Stimulated activated CD8-positive, alpha-beta memory T cell treated with anti-CD3 and anti-CD28 coated beads, Interleukin-7, amount 100 ng/mL, for 1 hour (primary cell): Measurements from ENCODE around the gene FEZF2.

Source experiments
- DNase-seq, 2 donors: peaks; one replicate each; pipeline ENCODE4 v3.0.0-alpha.2; 2020; ENCODE audit warnings: low read depth in 2 of 2

The FEZF2 gene

DNA sequence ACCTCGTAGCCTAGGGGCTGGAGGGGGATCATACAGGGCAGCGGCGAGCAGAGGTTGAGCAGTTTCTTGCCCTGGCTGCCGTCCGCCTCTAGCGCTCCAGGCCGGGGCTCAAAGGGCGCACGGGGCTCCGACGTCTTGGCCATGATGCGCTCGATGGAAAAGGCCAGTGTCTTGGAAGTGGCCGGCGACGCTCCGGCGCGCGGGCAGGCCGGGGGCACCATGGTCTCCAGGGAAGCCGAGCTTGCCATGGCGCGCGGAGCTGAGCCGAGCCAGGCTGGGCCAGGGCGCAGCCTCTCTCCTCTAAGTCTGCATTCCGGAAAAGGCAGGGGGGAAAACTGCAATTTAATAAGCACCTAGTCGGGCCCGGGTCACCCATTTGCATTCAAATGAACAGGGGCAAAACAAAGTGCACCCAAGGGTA lies 719 bp downstream of the FEZF2 start:
- no peak for DNase-seq

DNA sequence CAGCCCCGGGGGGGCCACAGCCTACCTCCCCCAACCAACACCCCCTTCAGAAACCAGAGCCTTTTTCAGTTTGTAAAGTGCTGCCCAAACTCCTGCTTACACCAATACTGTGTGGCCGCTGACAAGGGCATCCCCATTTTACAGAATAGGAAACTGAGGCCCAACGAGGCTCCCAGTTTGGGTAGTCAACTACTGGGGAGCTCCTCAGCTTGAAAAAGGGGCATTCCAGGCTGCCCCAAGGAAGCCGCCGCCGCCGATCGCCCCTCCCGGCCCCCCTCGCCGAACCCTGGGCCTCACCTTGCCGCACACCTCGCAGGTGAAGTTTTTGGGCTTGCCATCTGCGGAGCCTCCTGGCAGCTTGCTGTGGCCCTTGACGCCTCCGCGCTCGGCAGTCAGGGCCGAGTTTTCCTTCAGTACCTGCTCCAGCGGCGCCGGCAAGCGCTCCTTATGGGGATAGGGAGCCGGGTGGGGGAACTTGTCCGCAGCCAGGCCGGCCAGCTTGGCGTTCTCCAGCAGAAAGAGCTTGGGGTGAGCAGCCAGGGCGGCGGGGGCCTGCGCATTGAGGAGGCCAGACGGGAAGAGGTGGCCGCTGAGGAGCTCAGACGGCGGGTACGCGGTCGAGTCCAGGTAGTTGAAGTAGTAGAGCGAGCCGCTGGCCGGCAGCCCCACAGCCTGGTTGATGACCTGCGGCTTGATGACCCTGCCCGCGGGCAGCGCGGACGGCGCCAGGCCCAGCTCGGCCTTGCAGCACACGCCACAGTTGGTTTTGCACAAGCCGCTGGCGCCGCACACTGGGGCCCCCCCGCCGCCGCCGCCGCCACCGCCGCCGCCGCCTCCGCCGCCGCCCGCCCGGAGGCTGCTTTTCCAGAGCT lies 1.4 kb downstream of the FEZF2 start:
- DNase-seq = no peak

DNA sequence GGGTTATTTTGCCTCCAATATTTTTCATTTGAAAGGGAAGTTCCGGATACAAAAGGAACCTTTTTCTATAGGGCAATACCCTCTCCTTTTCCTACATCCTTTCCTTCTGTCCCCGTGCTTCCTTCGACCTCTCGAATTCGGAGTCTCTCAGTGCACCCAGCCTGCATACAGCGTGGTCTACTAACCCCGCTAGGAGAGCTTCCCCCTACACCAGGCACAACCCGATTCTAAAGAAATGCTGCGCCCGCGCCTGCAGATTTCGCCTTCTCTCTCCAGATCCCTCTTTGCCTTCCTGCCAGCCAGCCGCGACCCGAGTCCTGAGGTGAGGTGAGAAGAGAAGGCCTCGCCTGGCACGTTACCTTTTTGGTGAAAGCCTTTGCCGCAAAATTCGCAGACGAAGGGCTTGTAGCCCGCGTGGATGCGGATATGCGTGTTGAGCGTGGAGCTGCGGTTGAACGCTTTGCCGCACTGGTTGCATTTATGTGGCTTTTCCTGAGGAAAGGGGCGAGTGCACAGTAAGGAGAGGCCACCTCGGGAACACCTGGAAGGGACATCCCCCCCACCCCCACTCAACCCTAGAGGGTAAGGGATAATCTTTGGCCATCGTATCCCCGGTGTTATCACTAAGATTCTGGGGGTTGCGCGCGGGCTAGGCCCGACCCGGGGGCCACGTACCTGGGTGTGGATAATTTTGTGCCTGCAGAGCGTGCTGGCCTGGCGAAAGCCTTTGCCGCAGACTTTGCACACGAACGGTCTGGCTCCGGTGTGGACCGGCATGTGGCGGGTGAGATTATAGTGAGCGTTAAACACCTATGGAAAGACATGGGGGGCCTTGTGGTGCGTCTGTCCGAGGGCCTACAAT lies 2.3 kb downstream of the FEZF2 start:
- DNase-seq = no peak

DNA sequence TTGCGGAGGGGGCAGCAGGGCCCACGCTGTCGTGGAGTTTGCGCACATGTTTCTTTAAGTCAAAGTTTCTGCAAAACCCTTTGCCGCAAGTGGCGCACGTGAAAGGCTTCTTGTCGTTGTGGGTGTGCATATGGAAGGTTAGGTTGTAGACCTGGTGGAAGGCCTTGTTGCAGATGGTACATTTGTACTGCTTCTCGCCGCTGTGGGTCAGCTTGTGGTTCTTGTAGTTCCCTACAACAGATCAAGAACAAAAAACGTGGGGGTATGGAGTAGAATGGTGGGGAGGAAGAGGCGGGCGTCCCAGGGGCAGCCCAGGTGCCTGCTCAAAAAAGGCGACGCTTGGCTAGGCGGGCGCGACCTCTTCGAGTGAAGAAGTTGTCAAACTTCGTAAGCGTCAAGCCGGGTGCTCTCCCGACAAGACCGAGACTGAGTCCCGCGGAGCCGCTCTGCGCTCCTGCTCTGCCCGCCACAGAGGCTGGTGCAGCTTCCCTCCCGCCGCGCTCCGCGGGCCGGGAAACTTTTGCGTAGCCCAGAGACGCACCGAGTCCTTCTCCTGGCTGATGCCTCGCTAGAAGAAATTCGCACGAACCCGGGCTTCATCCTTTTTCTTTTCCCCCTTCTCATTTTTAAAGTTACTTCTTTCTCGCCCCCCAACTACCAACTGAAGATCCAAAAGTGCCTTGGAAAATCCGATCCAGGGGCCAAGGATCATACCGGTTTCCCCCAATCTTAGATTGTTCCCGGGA lies 3.1 kb downstream of the FEZF2 start:
- no peak for DNase-seq

DNA sequence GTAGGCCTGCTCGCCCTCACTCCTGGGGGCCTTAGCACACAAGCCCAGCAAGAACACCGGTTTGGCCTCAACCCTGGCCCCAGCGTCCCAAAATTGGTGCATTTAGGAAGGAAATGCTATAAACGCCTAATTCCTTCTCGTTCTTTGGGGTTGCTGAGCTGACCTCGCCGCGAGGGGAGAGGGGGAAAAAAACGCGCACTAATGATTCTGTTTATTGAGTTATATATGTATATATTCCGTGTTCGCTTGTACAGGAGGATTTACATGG lies 3.9 kb downstream of the FEZF2 start:
- DNase-seq = no peak

DNA sequence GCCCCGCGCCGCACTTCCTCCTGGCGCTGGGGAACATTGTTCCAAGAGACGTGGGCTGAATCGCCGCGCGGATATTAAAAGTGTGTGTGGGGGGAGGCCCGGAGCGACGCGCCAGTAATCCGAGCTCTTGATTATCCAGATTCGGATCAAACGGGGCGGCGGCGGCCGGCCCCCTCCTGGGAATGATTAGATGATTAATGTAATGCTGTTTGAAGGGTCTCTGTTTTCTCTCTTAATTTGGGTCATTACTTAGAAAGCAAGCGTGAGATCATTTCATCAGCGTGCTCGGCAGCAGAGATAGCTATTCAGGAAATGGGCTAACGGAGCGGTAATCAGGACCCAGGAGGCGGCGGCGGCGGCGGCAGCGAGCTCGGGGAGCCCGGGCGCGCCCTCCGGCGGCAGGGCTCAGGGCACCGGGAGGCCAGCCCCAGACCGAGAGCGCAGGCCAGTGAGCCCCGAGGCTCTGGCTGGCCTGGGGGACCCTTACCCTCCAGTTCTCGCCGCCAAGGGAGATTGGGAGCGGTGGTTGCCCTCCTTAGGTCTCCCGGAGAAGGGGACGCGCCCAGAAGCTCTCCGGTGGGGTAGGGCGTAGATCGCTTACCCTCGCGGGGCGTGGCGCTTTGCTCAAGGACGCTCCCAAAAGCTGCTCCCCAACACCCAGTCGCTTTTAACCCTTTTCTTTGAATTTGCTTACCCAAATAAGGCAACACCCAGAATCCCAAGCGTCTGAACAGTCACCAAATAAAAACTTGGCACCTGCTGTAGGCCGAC lies 4.5 kb downstream of the FEZF2 start:
- no peak for DNase-seq

DNA sequence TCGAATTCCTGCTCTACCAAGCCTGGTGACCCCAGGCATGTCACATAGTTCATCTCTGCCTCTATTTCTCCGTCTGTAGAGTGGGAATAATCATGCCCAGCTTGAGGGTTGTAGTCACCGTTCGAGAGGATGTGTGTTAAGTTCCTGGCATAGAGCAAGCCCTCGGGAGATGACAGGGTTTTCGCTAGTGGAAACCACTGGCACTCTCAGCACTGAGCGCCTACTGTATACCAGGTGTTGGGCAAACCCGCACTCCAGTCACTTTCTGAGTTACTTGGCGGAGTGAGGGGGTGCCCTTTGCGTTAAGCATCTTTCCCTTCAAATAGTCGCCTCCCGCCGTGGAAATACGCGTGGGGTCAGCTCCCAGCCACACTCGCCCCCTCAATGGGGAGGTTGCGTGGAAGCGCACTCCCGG lies 5.1 kb downstream of the FEZF2 start:
- DNase-seq = no peak

DNA sequence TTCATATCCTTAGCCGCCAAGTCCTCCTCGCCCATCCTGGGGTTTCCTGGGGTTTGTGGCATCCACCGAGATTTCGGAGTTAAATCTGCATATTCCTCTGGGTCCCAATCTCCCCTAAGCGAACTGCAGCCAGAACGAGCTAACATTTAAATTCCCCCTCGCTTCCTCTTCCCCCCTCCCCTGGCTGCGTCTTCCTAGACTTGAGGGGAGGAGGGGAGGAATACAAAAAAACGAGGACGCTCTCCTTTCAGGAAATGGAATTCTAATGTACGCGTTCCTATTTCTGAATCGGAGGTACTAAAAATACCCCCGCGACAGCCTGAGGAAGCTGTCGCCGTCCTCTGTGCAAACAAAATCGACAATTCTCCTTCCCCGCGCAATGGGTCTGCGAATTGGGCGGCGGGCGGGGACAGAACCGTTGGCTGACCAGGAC lies 5.6 kb downstream of the FEZF2 start:
- DNase-seq = no peak

DNA sequence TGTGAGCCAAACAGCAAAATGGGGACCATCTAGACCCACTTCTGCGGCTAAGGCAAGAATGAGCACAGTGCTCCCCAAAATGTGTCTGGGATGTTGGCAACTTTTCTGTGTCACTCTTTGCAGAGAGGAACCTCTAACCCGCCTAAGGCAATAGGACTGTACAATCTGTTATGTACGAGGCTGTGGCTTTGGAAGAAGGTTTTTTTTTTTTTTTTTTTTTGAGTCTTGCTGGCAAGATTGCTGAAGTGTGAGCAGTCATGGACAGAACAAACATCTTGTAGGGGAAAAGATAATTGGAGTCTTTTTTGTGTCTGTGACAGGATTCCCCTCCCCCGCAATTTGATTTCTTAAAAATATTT lies 7.2 kb downstream of the FEZF2 start:
- DNase-seq = no peak

DNA sequence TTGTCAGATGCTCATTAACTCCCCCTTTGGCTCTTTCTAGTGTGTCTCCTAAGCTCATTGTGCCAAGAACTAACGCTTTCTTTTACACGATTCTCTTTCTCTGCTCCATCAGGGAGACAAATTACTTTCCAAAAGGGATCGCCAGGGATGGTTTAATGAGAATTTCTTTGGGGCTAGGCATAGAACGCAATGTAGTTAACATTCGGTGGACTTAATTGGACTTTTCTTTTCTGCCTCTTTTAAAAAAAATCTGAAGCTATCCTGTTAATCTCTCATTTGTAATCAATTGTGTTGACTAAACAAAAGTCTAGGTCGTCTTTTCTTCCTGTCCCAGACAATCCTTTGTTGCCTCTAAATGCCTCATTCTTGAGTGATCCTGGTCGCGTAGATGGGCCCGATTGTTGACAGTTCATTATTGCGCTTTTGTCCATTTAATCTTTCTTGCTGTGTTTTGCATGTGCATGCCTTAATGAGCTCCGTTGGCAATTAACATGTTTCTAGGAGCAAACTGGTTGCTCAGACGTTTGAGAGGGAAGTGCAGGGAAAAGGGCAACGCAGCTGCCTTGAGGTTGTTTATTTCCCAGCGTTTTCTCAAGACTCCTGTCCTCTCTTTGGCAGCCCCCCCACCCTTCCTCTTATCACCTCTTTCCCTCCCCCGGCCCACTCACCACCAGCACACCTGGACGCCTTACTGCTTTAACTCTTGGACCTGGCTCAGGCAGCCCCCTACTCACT lies 7.8 kb downstream of the FEZF2 start:
- no peak for DNase-seq

DNA sequence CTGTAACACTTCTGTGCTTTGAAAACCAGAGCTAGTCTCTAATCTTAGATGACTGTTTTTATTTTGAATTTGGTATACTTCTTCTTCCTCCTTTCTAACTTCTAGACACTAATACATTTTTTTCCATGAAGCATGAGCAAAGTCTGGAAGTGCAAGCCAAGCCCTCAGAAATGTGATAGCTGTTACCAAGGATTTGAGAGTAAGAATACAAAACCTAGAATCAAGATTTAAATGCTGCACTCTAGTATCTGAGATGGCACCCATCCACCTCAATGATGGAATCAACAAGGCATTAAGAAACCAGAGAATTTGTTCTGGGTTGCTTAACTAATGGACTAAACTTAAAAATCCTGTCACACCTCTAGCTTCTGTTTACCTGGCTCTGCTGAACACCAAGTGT lies 9.2 kb downstream of the FEZF2 start:
- no peak for DNase-seq

DNA sequence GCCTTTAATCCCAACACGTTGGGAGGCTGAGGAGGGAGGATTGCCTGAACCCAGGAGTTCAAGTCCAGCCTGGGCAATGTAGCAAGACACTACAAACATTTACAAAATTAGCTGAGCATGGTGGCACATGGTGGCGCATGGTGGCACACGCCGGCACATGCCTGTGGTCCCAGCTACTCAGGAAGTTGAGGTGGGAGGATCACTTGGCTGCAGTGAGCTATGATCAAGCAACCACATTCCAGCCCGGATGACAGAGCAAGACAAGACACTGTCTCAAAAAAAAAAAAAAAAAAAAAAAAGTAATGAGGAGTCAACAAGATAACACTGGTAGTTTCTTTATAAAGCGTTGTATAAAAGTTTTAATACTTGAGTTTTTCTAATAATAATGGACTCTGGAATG lies 10.1 kb downstream of the FEZF2 start:
- no peak for DNase-seq

DNA sequence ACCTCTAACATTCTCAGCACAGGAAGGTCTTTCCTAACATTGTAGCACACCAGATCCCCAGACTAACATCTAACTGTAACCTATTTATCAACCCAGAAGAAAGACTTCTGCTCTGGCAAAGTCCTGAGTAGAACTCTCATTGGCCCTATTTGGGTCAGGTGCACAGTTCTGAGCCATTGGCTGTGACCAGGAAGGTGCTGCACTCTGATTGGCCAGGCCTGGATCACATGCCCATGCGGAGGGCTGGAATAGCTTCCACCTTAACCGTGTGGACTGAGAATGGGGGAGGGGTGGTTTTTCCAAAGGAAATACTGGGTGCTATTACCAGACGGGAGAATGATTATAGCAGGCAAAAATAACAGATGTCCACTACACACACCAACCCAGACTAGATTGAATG lies 11.5 kb downstream of the FEZF2 start:
- no peak for DNase-seq

DNA sequence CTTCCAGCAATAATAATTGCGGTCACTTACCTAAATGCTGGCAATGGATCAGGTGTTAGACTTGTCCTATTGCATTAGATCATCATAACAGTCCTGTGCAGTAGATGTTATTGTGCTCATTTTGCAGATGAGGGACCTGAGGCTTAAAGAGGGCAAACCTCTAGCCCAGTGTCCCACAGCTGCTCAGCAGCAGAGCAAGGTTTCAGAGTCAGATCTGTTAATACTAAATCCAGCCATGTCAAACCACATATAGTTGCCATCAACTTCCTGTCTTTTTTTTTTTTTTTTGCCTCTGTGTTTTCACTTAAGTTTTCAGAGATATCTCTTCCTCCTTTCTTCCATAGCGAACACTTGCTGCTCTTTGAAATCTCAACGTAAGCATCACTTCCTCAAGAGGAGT lies 12.1 kb downstream of the FEZF2 start:
- DNase-seq = no peak

DNA sequence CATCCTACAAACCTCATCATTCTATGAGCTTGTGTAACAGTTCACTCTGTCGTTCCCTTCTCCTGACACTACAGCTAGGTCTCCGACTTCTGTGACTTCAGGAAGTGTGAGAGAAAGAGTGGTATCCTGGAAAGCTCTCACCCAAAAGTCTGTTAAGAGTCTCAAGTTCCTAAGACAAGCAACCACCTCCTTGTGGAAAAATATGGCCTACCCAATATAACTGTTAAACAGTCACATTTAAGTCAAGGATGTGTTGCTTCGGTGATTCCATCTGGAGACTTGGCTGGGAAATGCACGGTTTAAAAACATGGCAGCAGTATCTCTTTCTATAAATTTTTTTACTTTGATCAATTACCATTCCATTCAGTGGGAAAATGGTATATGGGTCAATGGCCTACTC lies 13.8 kb downstream of the FEZF2 start:
- no peak for DNase-seq

DNA sequence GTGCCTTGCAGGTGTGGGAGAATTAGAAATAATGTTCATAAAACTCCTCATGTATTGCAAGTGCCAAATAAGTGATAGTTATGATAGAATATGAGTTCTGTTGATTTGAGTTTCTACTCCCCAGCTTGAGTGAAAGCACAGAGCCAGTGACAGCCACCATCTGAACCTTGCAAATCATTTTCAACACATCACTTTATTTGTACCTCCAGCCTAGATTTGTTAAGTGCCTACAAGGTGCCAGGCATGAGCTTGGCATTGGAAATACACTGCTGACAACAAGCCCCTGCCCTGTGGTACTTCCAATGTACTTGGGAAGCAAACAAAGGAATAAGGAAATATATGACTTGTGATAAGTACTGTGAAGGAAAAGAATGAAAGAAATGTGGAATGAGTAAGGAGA lies 17.0 kb downstream of the FEZF2 start:
- DNase-seq = no peak

DNA sequence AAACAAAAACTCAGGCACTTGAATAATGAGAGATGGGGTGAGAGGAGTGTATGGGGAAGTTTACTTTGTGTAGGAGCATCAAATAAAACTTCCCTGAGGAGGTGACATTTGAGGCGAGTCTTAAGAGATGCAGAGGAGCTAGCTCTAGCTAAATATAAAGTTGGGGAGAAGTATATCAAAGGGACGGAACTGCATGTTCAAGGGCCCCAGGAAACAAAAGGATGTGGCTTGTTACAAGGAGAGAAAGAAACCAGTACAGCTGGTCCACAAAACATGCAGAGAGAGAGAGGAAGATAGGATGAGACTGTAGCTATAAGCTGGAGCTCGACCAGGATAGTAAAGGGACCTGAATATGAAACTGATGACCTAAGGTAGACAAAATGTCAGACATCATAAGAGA lies 17.6 kb downstream of the FEZF2 start:
- no peak for DNase-seq

DNA sequence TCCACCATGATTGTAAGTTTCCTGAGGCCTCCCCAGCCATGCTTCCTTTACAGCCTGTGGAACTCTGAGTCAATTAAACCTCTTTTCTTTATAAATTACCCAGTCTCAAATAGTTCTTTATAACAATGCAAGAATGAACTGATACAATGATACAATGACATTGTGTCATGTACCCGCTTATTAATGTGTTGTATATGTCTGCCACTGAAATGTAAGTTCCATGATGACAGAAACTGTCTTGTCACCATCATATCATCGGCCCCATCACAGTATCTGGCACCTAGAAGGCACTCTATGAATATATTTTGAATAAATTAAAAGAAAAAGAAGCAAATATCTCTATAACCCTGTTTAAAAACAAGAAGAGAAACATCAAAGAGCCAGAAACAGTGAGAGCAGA lies 29.6 kb downstream of the FEZF2 start:
- no peak for DNase-seq

DNA sequence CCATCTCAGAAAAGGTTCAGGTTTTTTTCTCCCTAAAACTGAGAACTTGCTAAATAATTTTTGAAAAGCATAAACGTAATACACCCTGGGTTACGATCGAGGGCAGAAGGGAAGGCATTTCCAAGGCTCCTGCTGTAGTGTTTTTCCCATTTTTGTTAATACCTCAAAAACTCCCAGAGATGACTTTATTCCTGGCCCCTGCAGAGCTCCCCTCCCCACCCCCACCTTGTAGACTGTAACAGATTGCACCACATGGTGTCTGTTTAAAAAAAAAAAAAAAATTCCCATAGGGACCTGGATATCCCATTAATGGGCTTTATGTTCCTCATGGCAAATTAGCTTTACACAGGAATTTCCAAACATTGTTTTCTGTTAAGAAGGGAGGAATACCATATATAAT lies 38.2 kb downstream of the FEZF2 start:
- DNase-seq = no peak

DNA sequence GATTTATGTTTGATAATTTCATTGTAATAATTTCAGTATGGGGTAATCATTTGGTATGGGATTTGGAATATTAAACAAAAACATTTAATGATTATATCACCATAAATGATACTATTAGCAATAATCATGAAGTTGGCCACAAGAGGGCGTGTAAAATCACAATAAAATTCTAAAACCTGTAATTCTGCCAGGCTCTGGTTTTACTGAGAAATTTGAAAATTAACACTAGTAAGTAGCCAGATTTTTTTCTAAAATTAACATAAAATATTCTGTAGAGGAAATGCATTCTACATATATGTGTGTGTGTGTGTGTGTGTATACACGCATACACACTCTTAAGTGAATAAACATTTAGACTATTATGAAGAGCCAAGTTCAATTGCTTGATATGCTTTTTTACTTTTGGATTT lies 40.5 kb downstream of the FEZF2 start:
- no peak for DNase-seq

DNA sequence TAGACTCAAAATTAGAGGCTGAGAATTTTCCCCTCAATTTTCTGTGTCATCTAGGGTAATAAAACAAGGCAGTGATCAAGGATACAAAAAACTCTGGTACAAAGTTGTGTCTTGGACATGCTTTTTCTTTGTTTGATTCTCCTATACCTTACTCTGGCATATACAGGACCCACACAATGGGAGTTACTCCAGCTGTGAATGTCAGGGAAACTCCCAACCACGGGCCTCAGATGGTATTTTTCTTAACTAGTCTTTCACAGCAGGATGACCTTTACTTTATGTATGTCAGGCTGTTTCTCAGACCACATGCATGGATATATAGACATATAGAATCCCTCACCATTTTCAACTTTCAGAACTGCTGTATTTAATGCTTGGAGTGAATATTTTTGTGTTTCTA lies 41.3 kb downstream of the FEZF2 start:
- no peak for DNase-seq
